ENCODE measurements around the gene NAA25. TPM values are rescaled to one million over a fixed set of nuclear protein-coding genes. Genes with fewer than 3 reads are reported as not detected.

Gene NAA25
- total RNA-seq (10 to 100 TPM; 39.0 to 41.5 TPM), polyA plus RNA-seq (18.4 TPM)

DNA sequence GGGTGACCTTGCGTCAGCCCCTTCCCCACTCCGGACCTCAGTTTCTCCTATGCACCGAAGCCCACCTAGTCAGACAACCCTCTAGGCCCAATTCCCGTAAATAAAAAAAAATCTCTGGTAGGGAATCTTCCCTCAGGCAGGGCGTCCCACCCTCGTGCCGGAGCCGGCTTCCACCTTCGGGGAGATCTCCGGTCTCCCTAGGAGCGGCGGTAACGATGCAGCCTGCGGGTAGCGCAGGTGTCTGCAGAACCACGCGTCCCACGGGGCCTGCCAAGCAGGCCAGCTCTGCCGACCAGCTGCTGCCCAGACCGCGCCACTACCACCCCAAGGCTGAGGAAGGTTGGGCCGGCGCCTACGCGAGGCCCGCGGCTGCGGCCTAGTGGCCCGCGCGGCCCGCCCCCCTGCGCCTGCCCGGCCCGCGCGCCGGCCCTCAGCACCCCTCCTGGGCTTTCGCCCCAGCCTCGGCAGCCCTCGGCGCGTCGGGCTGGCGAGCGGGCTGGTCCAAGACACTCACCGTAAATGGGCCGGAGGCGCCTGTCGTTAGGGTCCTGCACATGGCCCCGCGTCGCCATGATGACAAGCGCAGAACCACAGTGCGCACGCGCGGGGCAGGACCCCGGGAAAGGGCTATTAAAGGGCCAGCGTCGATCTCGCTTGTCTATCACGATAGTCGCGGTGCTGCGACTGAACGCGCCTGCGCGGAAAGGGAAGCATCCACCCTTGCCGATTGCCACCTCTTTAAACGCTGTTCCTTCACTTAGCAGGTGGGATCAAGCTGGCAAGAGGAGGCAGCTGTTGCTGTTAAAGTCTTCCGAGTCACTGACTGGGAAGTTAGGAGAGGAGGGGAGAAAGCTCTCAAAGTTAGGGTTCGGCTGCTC, at the start of gene NAA25:
TSS of gene NAA25 (minus strand) at position 582 of the 878 bp plus-strand sequence. CDS start at position 572, 10 bp downstream.
- Mint-ChIP-seq H3K36me3 (peaks cover 0 to 27% (median 0%) of the 10 kb centered on the region in 3 donors), H3K4me3 (peak within 1 kb of the TSS; percentile 97 to 100 (median 98)), H3K9me3 (no peaks in the 10 kb centered on the region), H3K4me1 (peaks cover 42 to 44% (median 43%) of the 10 kb centered on the region in 3 donors), H3K27me3 (no peaks in the 10 kb centered on the region), H3K27ac (peak within 1 kb of the TSS; percentile 96 to 100 (median 98))
- peaks cover 29% of the 10 kb centered on the region for H3K4me1 ChIP-seq (ENCODE audit: insufficient read depth, low read length)
- H3K9me3 ChIP-seq (ENCODE audit: low read length), result no peaks in the 10 kb centered on the region
- ChIA-PET CTCF (interaction anchor here (0.7 to 3.3 kb wide), 8 partner anchors 10 to 279 kb away, joined by 3 to 22 read pairs (median 5); partner anchors contain the start of gene TRAFD1), POLR2A (interaction anchor here (0.6 to 2.9 kb wide), 9 partner anchors 17 to 435 kb away, joined by 3 to 23 read pairs (median 4); partner anchors contain the start of genes ERP29, MAPKAPK5, TMEM116 and TRAFD1)
- peak within 1 kb of the TSS; percentile 91 for H3K27ac ChIP-seq (ENCODE audit: low read depth, low read length)
- DNase-seq, result peak; percentile 82 to 91 (median 84)
- H3K36me3 ChIP-seq (ENCODE audit: insufficient read depth, low read length), result no peaks in the 10 kb centered on the region
- H3K27me3 ChIP-seq (ENCODE audit: insufficient read depth, low read length, poor library complexity, severe bottlenecking), result no peaks in the 10 kb centered on the region
- peak within 1 kb of the TSS; percentile 100 for H3K4me3 ChIP-seq (ENCODE audit: low read length)

DNA sequence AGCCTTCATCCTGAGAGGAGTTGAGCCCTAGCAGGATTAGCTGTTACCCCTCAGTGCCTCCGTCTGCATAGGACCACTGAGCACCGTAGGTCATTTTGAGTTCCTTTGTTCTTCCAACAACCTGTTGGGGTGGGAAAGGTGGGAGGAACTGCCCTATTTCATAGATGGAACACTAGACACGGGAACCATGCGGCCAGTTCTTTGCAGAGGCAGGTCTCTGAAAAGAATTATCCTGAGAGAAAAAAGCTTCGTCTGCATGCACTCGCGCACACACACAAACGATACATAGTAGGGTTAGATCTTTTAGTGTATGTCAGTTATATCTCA, 45.3 kb upstream of the NAA25 start:
- ChIA-PET POLR2A (no interaction called here), CTCF (interaction anchor here (0.7 to 1.5 kb wide), 2 partner anchors 10 to 15 kb away, joined by 3 read pairs; no protein-coding TSS in a partner anchor)
- DNase-seq, result no peak
- H3K36me3 Mint-ChIP-seq, result peaks cover 59 to 92% (median 59%) of the 10 kb centered on the region in 3 donors
- Histone ChIP-seq H3K27me3 (ENCODE audit: insufficient read depth, low read length, poor library complexity, severe bottlenecking) (no peaks in the 10 kb centered on the region), H3K9me3 (ENCODE audit: low read length) (no peaks in the 10 kb centered on the region), H3K4me3 (ENCODE audit: low read length) (no peak overlapping the region), H3K4me1 (ENCODE audit: insufficient read depth, low read length) (peaks cover 9% of the 10 kb centered on the region), H3K36me3 (ENCODE audit: insufficient read depth, low read length) (peaks cover 28% of the 10 kb centered on the region), H3K27ac (ENCODE audit: low read depth, low read length) (no peak overlapping the region)
- peak overlapping the region in 4 of 8 donors; percentile 19 to 88 (median 60) for H3K27ac Mint-ChIP-seq
- H3K4me1 Mint-ChIP-seq, result peaks cover 27 to 37% (median 28%) of the 10 kb centered on the region in 3 donors
- H3K9me3 Mint-ChIP-seq, result peaks cover 25 to 42% (median 31%) of the 10 kb centered on the region in 5 donors
- H3K27me3 Mint-ChIP-seq, result no peaks in the 10 kb centered on the region
- H3K4me3 Mint-ChIP-seq, result no peak overlapping the region

- H3K4me1 ChIP-seq (ENCODE audit: insufficient read depth, low read length), result peaks cover 4% of the 10 kb centered on the region
- H3K36me3 ChIP-seq (ENCODE audit: insufficient read depth, low read length), result peaks cover 33% of the 10 kb centered on the region
- Mint-ChIP-seq H3K4me1 (peaks cover 22 to 32% (median 23%) of the 10 kb centered on the region in 3 donors), H3K27me3 (no peaks in the 10 kb centered on the region), H3K36me3 (peaks cover 55 to 92% (median 59%) of the 10 kb centered on the region in 3 donors), H3K27ac (peak overlapping the region in 5 of 8 donors; percentile 29 to 88 (median 42)), H3K4me3 (no peak overlapping the region), H3K9me3 (peaks cover 22 to 37% (median 26%) of the 10 kb centered on the region in 5 donors)
- ChIA-PET CTCF (interaction anchor here (0.7 to 1.5 kb wide), 2 partner anchors 11 to 16 kb away, joined by 3 read pairs; no protein-coding TSS in a partner anchor), POLR2A (interaction anchor here (0.7 kb wide), 1 partner anchor 96 kb away, joined by 3 read pairs; no protein-coding TSS in a partner anchor)
- DNase-seq, result no peak
- H3K4me3 ChIP-seq (ENCODE audit: low read length), result no peak overlapping the region
- no peaks in the 10 kb centered on the region for H3K9me3 ChIP-seq (ENCODE audit: low read length)
- H3K27ac ChIP-seq (ENCODE audit: low read depth, low read length), result no peak overlapping the region
- H3K27me3 ChIP-seq (ENCODE audit: insufficient read depth, low read length, poor library complexity, severe bottlenecking), result no peaks in the 10 kb centered on the region
Measured at GRCh38 chr12:112153181-112153892, 44.8 kb upstream of the NAA25 start.

DNA sequence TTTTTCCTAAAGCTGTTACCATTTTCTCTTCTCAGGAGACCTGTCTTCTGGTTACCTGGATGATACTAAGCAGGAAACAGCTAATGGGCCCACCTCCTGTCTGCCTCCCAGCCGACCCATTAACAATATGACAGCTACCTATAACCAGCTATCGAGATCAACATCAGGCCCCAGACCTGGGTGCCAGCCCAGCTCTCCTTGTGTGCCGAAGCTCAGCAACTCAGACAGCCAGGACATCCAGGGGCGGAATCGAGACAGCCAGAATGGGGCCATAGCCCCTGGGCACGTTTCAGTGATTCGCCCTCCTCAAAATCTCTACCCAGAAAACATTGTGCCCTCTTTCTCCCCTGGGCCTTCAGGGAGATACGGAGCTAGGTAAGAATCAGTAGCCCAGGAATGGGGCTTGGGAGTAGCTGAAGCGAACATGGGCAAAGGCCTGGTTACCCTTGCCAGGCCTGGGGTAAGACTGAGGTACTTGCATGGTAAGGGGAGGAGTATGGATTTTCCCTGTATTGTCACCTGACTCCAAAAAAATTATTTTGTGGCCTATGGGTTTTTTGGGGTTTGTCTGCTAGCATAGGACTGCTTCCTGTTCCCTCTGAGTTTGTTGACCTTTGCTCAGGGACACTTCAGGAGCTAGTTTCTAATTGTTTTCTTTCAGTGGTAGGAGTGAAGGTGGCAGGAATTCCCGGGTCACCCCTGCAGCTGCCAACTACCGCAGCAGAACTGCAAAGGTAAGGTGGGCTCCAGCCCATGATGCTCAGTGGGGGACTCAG, 43.4 kb upstream of the NAA25 start:
- H3K9me3 ChIP-seq (ENCODE audit: low read length), result no peaks in the 10 kb centered on the region
- H3K4me3 Mint-ChIP-seq, result no peak overlapping the region
- no peaks in the 10 kb centered on the region for H3K27me3 ChIP-seq (ENCODE audit: insufficient read depth, low read length, poor library complexity, severe bottlenecking)
- peak overlapping the region in 6 of 8 donors; percentile 45 to 93 (median 68) for H3K27ac Mint-ChIP-seq
- peaks cover 9 to 18% (median 11%) of the 10 kb centered on the region in 3 donors for H3K4me1 Mint-ChIP-seq
- peaks cover 38% of the 10 kb centered on the region for H3K36me3 ChIP-seq (ENCODE audit: insufficient read depth, low read length)
- no peaks in the 10 kb centered on the region for H3K27me3 Mint-ChIP-seq
- no peak overlapping the region for H3K27ac ChIP-seq (ENCODE audit: low read depth, low read length)
- ChIA-PET POLR2A (interaction anchor here (0.6 to 0.7 kb wide), 2 partner anchors 26 to 98 kb away, joined by 3 to 4 read pairs; no protein-coding TSS in a partner anchor), CTCF (interaction anchor here (1.2 kb wide), 1 partner anchor 26 kb away, joined by 5 read pairs; the partner anchor contains the start of gene TRAFD1)
- peaks cover 11 to 23% (median 13%) of the 10 kb centered on the region in 5 donors for H3K9me3 Mint-ChIP-seq
- no peaks in the 10 kb centered on the region for H3K4me1 ChIP-seq (ENCODE audit: insufficient read depth, low read length)
- no peak overlapping the region for H3K4me3 ChIP-seq (ENCODE audit: low read length)
- peaks cover 41 to 87% (median 47%) of the 10 kb centered on the region in 3 donors for H3K36me3 Mint-ChIP-seq
- DNase-seq, result no peak

GRCh38 chr12:112149596-112149995, 41.0 kb upstream of the NAA25 start:
- ChIA-PET CTCF (no interaction called here), POLR2A (no interaction called here)
- H3K4me1 ChIP-seq (ENCODE audit: insufficient read depth, low read length), result no peaks in the 10 kb centered on the region
- H3K27ac Mint-ChIP-seq, result peak overlapping the region in 4 of 8 donors; percentile 32 to 94 (median 45)
- peaks cover 24 to 84% (median 44%) of the 10 kb centered on the region in 3 donors for H3K36me3 Mint-ChIP-seq
- H3K9me3 Mint-ChIP-seq, result peaks cover 0 to 3% (median under 1%) of the 10 kb centered on the region in 5 donors
- no peak for DNase-seq
- no peaks in the 10 kb centered on the region for H3K27me3 ChIP-seq (ENCODE audit: insufficient read depth, low read length, poor library complexity, severe bottlenecking)
- peaks cover 0 to 21% (median 10%) of the 10 kb centered on the region in 3 donors for H3K4me1 Mint-ChIP-seq
- H3K36me3 ChIP-seq (ENCODE audit: insufficient read depth, low read length), result peaks cover 56% of the 10 kb centered on the region
- H3K4me3 ChIP-seq (ENCODE audit: low read length), result no peak overlapping the region
- no peaks in the 10 kb centered on the region for H3K27me3 Mint-ChIP-seq
- H3K4me3 Mint-ChIP-seq, result no peak overlapping the region
- H3K27ac ChIP-seq (ENCODE audit: low read depth, low read length), result no peak overlapping the region
- H3K9me3 ChIP-seq (ENCODE audit: low read length), result no peaks in the 10 kb centered on the region

DNA sequence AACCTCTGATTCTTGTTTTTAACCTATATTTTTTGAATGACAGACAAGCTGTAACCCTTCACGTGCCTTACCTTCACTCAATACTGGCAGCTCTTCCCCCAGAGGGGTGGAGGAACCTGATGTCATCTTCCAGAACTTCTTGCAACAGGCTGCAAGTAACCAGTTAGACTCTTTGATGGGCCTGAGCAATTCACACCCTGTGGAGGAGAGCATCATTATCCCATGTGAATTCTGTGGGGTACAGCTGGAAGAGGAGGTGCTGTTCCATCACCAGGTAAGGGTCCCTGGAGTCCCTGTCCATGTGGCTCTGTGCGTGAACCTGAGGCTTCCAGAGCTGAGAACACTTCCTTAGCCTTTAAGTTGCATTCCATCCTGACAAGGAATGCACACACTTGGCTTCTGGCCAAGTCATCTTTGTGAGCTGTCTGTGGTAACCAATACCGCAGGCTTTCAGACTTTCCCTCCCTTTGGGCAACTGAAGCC, 39.5 kb upstream of the NAA25 start:
- Mint-ChIP-seq H3K36me3 (peaks cover 15 to 83% (median 34%) of the 10 kb centered on the region in 3 donors), H3K27ac (peak overlapping the region in 2 of 8 donors; percentile 43 to 83), H3K9me3 (no peaks in the 10 kb centered on the region), H3K4me3 (no peak overlapping the region), H3K27me3 (no peaks in the 10 kb centered on the region), H3K4me1 (peaks cover 0 to 16% (median 10%) of the 10 kb centered on the region in 3 donors)
- Histone ChIP-seq H3K27ac (ENCODE audit: low read depth, low read length) (no peak overlapping the region), H3K27me3 (ENCODE audit: insufficient read depth, low read length, poor library complexity, severe bottlenecking) (no peaks in the 10 kb centered on the region), H3K36me3 (ENCODE audit: insufficient read depth, low read length) (peaks cover 56% of the 10 kb centered on the region), H3K9me3 (ENCODE audit: low read length) (no peaks in the 10 kb centered on the region), H3K4me3 (ENCODE audit: low read length) (no peak overlapping the region), H3K4me1 (ENCODE audit: insufficient read depth, low read length) (no peaks in the 10 kb centered on the region)
- ChIA-PET CTCF (no interaction called here), POLR2A (no interaction called here)
- DNase-seq, result no peak

GRCh38 chr12:112146123-112146522, 37.5 kb upstream of the NAA25 start:
- ChIA-PET POLR2A (no interaction called here), CTCF (interaction anchor here (1.3 kb wide), 1 partner anchor 52 kb away, joined by 3 read pairs; no protein-coding TSS in a partner anchor)
- Mint-ChIP-seq H3K27ac (peak overlapping the region in 2 of 8 donors; percentile 1 to 79), H3K27me3 (no peaks in the 10 kb centered on the region), H3K9me3 (no peaks in the 10 kb centered on the region), H3K36me3 (peaks cover 4 to 82% (median 22%) of the 10 kb centered on the region in 3 donors), H3K4me3 (no peak overlapping the region), H3K4me1 (peaks cover 0 to 16% (median 10%) of the 10 kb centered on the region in 3 donors)
- H3K4me1 ChIP-seq (ENCODE audit: insufficient read depth, low read length), result no peaks in the 10 kb centered on the region
- H3K27me3 ChIP-seq (ENCODE audit: insufficient read depth, low read length, poor library complexity, severe bottlenecking), result no peaks in the 10 kb centered on the region
- DNase-seq, result no peak
- H3K4me3 ChIP-seq (ENCODE audit: low read length), result no peak overlapping the region
- H3K9me3 ChIP-seq (ENCODE audit: low read length), result no peaks in the 10 kb centered on the region
- H3K27ac ChIP-seq (ENCODE audit: low read depth, low read length), result no peak overlapping the region
- peaks cover 58% of the 10 kb centered on the region for H3K36me3 ChIP-seq (ENCODE audit: insufficient read depth, low read length)
